HCT116 (cell line): Measurements from ENCODE around the gene RMDN3. TPM values are rescaled to one million over a fixed set of nuclear protein-coding genes. Genes with fewer than 3 reads are reported as not detected.

ENCODE experiments used
- ATAC-seq: fragments of 200-7000 bp; cut with Tn5 transposase; 2 replicates; pipeline ENCODE4 v1.9.1; 2020; ENCODE audit warnings: mild to moderate bottlenecking, moderate library complexity
- BruUV-seq: library from RNA; stranded (reverse); fragments of 400-500 nt; replicated peaks from 2 replicates; lab custom pipeline; 2021; lab: Mats Ljungman, UMichigan
- CTCF ChIA-PET: fragments of 300-600 bp; sonication (Branson Sonifier 250); formaldehyde crosslinking; loops from one replicate; lab custom pipeline; 2021; ENCODE audit warnings: antibody characterized with exemption; lab: Charles Lee
- POLR2A ChIA-PET: fragments of 300-600, 350-600 bp; sonication (Branson Sonifier 250); formaldehyde crosslinking; loops from one replicate; lab custom pipeline; 2021; ENCODE audit warnings: antibody characterized with exemption; lab: Charles Lee
- RAD21 ChIA-PET, 2 experiments: fragments of 300-600 bp; sonication (Branson Sonifier 250); formaldehyde crosslinking; loops; one replicate each; lab custom pipeline; 2023; ENCODE audit warnings: low total read pairs in 2 of 2; ENCODE audit not compliant: uncharacterized antibody in 2 of 2, unreplicated experiment in 2 of 2, low non-redundant PET in 1 of 2; lab: Charles Lee
- DNase-seq: peaks from one replicate; pipeline ENCODE4 v3.0.0-alpha.2; 2010; ENCODE audit warnings: low read depth, low spot score
- H2AFZ ChIP-seq: fragments of 200-600 bp; shearing (Covaris generic), sonication (generic); 2 replicates; pipeline ENCODE4 v1.6.1; 2017; ENCODE audit warnings: low read depth, mixed run types, mixed read lengths, antibody characterized with exemption, low read length; ENCODE audit not compliant: poor library complexity, severe bottlenecking
- H3K27ac ChIP-seq: 2 replicates; pipeline ENCODE4 v1.5.1; 2012; ENCODE audit warnings: low read depth, low read length
- H3K27me3 ChIP-seq: fragments of 200-600 bp; sonication (generic); 2 replicates; pipeline ENCODE4 v1.6.1; 2016; ENCODE audit warnings: mixed run types, low read length, mixed read lengths; ENCODE audit not compliant: insufficient read depth
- H3K36me3 ChIP-seq, 2 experiments: fragments of 200-500 bp in 1 of 2; fragments of 200-600 bp in 1 of 2; sonication (Bioruptor generic) in 1 of 2; sonication (generic) in 1 of 2; 2 replicates each; pipeline versions ENCODE4 v1.5.1 to v1.6.1; 2014 to 2016; ENCODE audit warnings: low read length in 2 of 2, inconsistent platforms in 1 of 2, mixed read lengths in 1 of 2, mixed run types in 1 of 2; ENCODE audit not compliant: insufficient read depth in 2 of 2, control insufficient read depth in 1 of 2
- H3K4me1 ChIP-seq, 2 experiments: fragments of 200-600 bp in 1 of 2; sonication (generic) in 1 of 2; 2 replicates each; pipeline versions ENCODE4 v1.5.1 to v1.6.1; 2012 to 2017; ENCODE audit warnings: low read length in 2 of 2, inconsistent platforms in 1 of 2, mild to moderate bottlenecking in 1 of 2, mixed read lengths in 1 of 2, mixed run types in 1 of 2, moderate library complexity in 1 of 2; ENCODE audit not compliant: insufficient read depth in 2 of 2, control insufficient read depth in 1 of 2
- H3K4me2 ChIP-seq: fragments of 200-600 bp; sonication (generic); 2 replicates; pipeline ENCODE4 v1.6.1; 2017; ENCODE audit warnings: mixed run types, low read length, mixed read lengths
- H3K4me3 ChIP-seq, 2 experiments: fragments of 200-600 bp in 1 of 2; sonication (generic) in 1 of 2; replicated peaks in 1 of 2; 2 replicates each; pipeline ENCODE4 v1.5.1; 2011 to 2016; ENCODE audit warnings: low read length in 2 of 2, control low read depth in 1 of 2, low read depth in 1 of 2, mild to moderate bottlenecking in 1 of 2, mixed read lengths in 1 of 2, mixed run types in 1 of 2
- H3K79me2 ChIP-seq: fragments of 200-600 bp; sonication (generic); 2 replicates; pipeline ENCODE4 v1.6.1; 2017; ENCODE audit warnings: mild to moderate bottlenecking, mixed run types, low read length, moderate library complexity, mixed read lengths; ENCODE audit not compliant: insufficient read depth
- H3K9ac ChIP-seq: fragments of 200-600 bp; sonication (generic); 2 replicates; pipeline ENCODE4 v1.6.1; 2016; ENCODE audit warnings: low read length, mixed read lengths
- H3K9me2 ChIP-seq: fragments of 200-600 bp; sonication (generic), shearing (Covaris generic); 2 replicates; pipeline ENCODE4 v1.6.1; 2017; ENCODE audit warnings: mixed run types, mild to moderate bottlenecking, moderate library complexity; ENCODE audit not compliant: insufficient read depth
- H3K9me3 ChIP-seq, 2 experiments: fragments of 200-500 bp in 1 of 2; fragments of 200-600 bp in 1 of 2; sonication (Bioruptor generic) in 1 of 2; sonication (generic) in 1 of 2; 2 replicates each; pipeline ENCODE4 v1.6.1; 2014 to 2017; ENCODE audit warnings: low read length in 2 of 2, mixed read lengths in 2 of 2, inconsistent platforms in 1 of 2, low read depth in 1 of 2, mild to moderate bottlenecking in 1 of 2, mixed run types in 1 of 2, moderate library complexity in 1 of 2; ENCODE audit not compliant: control insufficient read depth in 1 of 2, insufficient read depth in 1 of 2
- H4K20me1 ChIP-seq: fragments of 200-600 bp; sonication (generic), shearing (Covaris generic); 2 replicates; pipeline ENCODE4 v1.6.1; 2017; ENCODE audit warnings: mixed run types, mild to moderate bottlenecking, moderate library complexity; ENCODE audit not compliant: insufficient read depth
- ELF1 ChIP-seq: IDR thresholded peaks from 2 replicates; pipeline ENCODE4 v1.6.1; 2012; ENCODE audit warnings: low read depth, borderline replicate concordance
- EZH2phosphoT487 ChIP-seq: fragments of 200-600 bp; IDR thresholded peaks from 2 replicates; pipeline ENCODE4 v1.6.1; 2018; ENCODE audit warnings: antibody characterized with exemption, borderline replicate concordance
- POLR2AphosphoS5 ChIP-seq: IDR thresholded peaks from 2 replicates; pipeline ENCODE4 v1.6.1; 2011; ENCODE audit warnings: mild to moderate bottlenecking, low read depth, low read length, moderate library complexity
- RAD21 ChIP-seq: IDR thresholded peaks from 2 replicates; pipeline ENCODE4 v1.6.1; 2012; ENCODE audit warnings: low read depth, mild to moderate bottlenecking
- SIN3A ChIP-seq: IDR thresholded peaks from 2 replicates; pipeline ENCODE4 v1.6.1; 2012; ENCODE audit warnings: low read depth
- intact Hi-C: fragments of 100-400 bp; cut with micrococcal nuclease; formaldehyde crosslinking; loops from 2 replicates; pipeline ENCODE4 v1.10.0; 2022
- total RNA-seq: library from RNA; stranded (reverse); gene quantifications from one replicate; pipeline ENCODE4 v1.2.1, GENCODE V29; 2021; ENCODE audit not compliant: unreplicated experiment
- TF ChIP-seq, protein P1 (sequence below): IDR thresholded peaks from 2 replicates; pipeline ENCODE4 v1.6.1; 2011; ENCODE audit warnings: mild to moderate bottlenecking, low read length, moderate library complexity; ENCODE audit not compliant: insufficient replicate concordance; ENCODE audit errors: extremely low read depth
- TF ChIP-seq, protein P2 (sequence below), 3 experiments: fragments of 200-600 bp in 1 of 3; sonication (generic) in 1 of 3; IDR thresholded peaks in 2 of 3; conservative IDR thresholded peaks in 1 of 3; 2 replicates each; pipeline ENCODE4 v1.5.1; 2012 to 2017; ENCODE audit warnings: low read depth in 2 of 3, low read length in 2 of 3, antibody characterized with exemption in 1 of 3, borderline replicate concordance in 1 of 3, control low read depth in 1 of 3, mild to moderate bottlenecking in 1 of 3, mixed read lengths in 1 of 3, mixed run types in 1 of 3, moderate library complexity in 1 of 3; ENCODE audit not compliant: insufficient read depth in 1 of 3

The RMDN3 gene
- total RNA-seq, 1 experiment from 2014 or later = 21.5 TPM

- peak; percentile 65 for ATAC-seq
- no peaks in the 10 kb centered on the region for H3K27me3 ChIP-seq
- H3K27ac ChIP-seq = no peak overlapping the region
- no TSS peak for BruUV-seq
- RAD21 ChIA-PET = no interaction called here
- peaks cover 40 to 46% of the 10 kb centered on the region in 2 experiments; a peak in 3 of 4 replicates for H3K36me3 ChIP-seq
- no peak overlapping the region for H3K4me2 ChIP-seq
- CTCF ChIA-PET = interaction anchor here (1.0 to 1.3 kb wide), 2 partner anchors 150 to 155 kb away, joined by 3 to 4 read pairs; partner anchors contain the start of gene VPS18
- no peak overlapping the region for H3K9ac ChIP-seq
- no peaks in the 10 kb centered on the region for H3K4me1 ChIP-seq
- no peak overlapping the region for H3K4me3 ChIP-seq
- H3K79me2 ChIP-seq = no peaks in the 10 kb centered on the region
- intact Hi-C loops = no loop called here
- no peak for TF ChIP-seq POLR2AphosphoS5
- no peak for TF ChIP-seq ELF1
- TF ChIP-seq, protein P1, sequence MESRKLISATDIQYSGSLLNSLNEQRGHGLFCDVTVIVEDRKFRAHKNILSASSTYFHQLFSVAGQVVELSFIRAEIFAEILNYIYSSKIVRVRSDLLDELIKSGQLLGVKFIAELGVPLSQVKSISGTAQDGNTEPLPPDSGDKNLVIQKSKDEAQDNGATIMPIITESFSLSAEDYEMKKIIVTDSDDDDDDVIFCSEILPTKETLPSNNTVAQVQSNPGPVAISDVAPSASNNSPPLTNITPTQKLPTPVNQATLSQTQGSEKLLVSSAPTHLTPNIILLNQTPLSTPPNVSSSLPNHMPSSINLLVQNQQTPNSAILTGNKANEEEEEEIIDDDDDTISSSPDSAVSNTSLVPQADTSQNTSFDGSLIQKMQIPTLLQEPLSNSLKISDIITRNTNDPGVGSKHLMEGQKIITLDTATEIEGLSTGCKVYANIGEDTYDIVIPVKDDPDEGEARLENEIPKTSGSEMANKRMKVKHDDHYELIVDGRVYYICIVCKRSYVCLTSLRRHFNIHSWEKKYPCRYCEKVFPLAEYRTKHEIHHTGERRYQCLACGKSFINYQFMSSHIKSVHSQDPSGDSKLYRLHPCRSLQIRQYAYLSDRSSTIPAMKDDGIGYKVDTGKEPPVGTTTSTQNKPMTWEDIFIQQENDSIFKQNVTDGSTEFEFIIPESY = no peak
- TF ChIP-seq SIN3A = no peak
- TF ChIP-seq, protein P2, sequence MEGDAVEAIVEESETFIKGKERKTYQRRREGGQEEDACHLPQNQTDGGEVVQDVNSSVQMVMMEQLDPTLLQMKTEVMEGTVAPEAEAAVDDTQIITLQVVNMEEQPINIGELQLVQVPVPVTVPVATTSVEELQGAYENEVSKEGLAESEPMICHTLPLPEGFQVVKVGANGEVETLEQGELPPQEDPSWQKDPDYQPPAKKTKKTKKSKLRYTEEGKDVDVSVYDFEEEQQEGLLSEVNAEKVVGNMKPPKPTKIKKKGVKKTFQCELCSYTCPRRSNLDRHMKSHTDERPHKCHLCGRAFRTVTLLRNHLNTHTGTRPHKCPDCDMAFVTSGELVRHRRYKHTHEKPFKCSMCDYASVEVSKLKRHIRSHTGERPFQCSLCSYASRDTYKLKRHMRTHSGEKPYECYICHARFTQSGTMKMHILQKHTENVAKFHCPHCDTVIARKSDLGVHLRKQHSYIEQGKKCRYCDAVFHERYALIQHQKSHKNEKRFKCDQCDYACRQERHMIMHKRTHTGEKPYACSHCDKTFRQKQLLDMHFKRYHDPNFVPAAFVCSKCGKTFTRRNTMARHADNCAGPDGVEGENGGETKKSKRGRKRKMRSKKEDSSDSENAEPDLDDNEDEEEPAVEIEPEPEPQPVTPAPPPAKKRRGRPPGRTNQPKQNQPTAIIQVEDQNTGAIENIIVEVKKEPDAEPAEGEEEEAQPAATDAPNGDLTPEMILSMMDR (IDR thresholded peaks at IDR 0.05 in 2 of 3, conservative IDR thresholded peaks at IDR 0.05 in 1 of 3; ENCODE audit: borderline replicate concordance in 1 of 3, insufficient read depth in 1 of 3, low read depth in 2 of 3, low read length in 2 of 3) = peak in 1 of 3 experiments; percentile 41; a peak in 2 of 6 replicates
- no peak for TF ChIP-seq EZH2phosphoT487
- peak; percentile 27; the same call in 1 of the 2 replicates for TF ChIP-seq RAD21
- H3K9me2 ChIP-seq = no peaks in the 10 kb centered on the region
- no peak for DNase-seq
- H4K20me1 ChIP-seq = no peaks in the 10 kb centered on the region
- H3K9me3 ChIP-seq = no peaks in the 10 kb centered on the region
- H2AFZ ChIP-seq = no peak overlapping the region
- POLR2A ChIA-PET = no interaction called here
Observed at GRCh38 chr15:40739854-40740253, 15.2 kb downstream of the RMDN3 start.
